Mesendoderm (in vitro differentiated cells): ENCODE results near the gene RPP30.
A peak's percentile ranks its signal among the peaks of the same experiment; 100 is the strongest.
"Not testable (repeated sequence)": the region's sequence is repeated elsewhere in the genome, so short reads cannot be mapped to it uniquely, and the experiment has no call there.

Experiments
- DNase-seq: peaks from one replicate; pipeline ENCODE4 v3.0.0; 2013
- H2AK5ac ChIP-seq: 2 replicates; pipeline ENCODE4 v1.6.1; 2013; ENCODE audit warnings: low read length, inconsistent platforms
- H2BK120ac ChIP-seq: 2 replicates; pipeline ENCODE4 v1.6.1; 2013; ENCODE audit warnings: low read depth, mild to moderate bottlenecking, low read length, moderate library complexity, mixed read lengths
- H2BK15ac ChIP-seq: replicated peaks from 2 replicates; pipeline ENCODE4 v1.6.1; 2013; ENCODE audit warnings: low read depth, mild to moderate bottlenecking, moderate library complexity
- H2BK5ac ChIP-seq: 2 replicates; pipeline ENCODE4 v1.6.1; 2013; ENCODE audit warnings: low read length, inconsistent platforms
- H3K18ac ChIP-seq: 2 replicates; pipeline ENCODE4 v1.6.1; 2013; ENCODE audit warnings: mild to moderate bottlenecking, low read length, mixed read lengths
- H3K23ac ChIP-seq: one replicate; pipeline ENCODE4 v1.6.1; 2013; ENCODE audit warnings: low read length
- H3K27ac ChIP-seq: 2 replicates; pipeline ENCODE4 v1.5.1; 2013; ENCODE audit warnings: low read depth, mild to moderate bottlenecking, inconsistent platforms, low read length, moderate library complexity
- H3K27me3 ChIP-seq: 2 replicates; pipeline ENCODE4 v1.6.1; 2013; ENCODE audit warnings: low read length, control low read depth, mild to moderate bottlenecking, inconsistent platforms; ENCODE audit not compliant: insufficient read depth, poor library complexity
- H3K36me3 ChIP-seq: 2 replicates; pipeline ENCODE4 v1.6.1; 2013; ENCODE audit warnings: low read length, inconsistent platforms; ENCODE audit not compliant: control insufficient read depth, insufficient read depth
- H3K4ac ChIP-seq: one replicate; pipeline ENCODE4 v1.6.1; 2013; ENCODE audit warnings: low read depth, mild to moderate bottlenecking, low read length, moderate library complexity
- H3K4me1 ChIP-seq: 2 replicates; pipeline ENCODE4 v1.6.1; 2013; ENCODE audit warnings: low read depth, low read length, inconsistent platforms; ENCODE audit not compliant: control insufficient read depth
- H3K4me2 ChIP-seq: 2 replicates; pipeline ENCODE4 v1.6.1; 2013; ENCODE audit warnings: low read length
- H3K4me3 ChIP-seq: 2 replicates; pipeline ENCODE4 v1.5.1; 2013; ENCODE audit warnings: mild to moderate bottlenecking, low read length
- H3K56ac ChIP-seq: one replicate; pipeline ENCODE4 v1.6.1; 2013; ENCODE audit warnings: low read length
- H3K79me1 ChIP-seq: 2 replicates; pipeline ENCODE4 v1.6.1; 2013; ENCODE audit warnings: low read length, inconsistent platforms
- H3K79me2 ChIP-seq: 2 replicates; pipeline ENCODE4 v1.6.1; 2013; ENCODE audit warnings: mild to moderate bottlenecking, low read length; ENCODE audit not compliant: control insufficient read depth, insufficient read depth
- H3K9ac ChIP-seq: 2 replicates; pipeline ENCODE4 v1.6.1; 2013; ENCODE audit warnings: low read length, inconsistent platforms
- H4K5ac ChIP-seq: one replicate; pipeline ENCODE4 v1.6.1; 2013; ENCODE audit warnings: low read length
- H4K8ac ChIP-seq: one replicate; pipeline ENCODE4 v1.6.1; 2013; ENCODE audit warnings: low read depth, mild to moderate bottlenecking, control low read depth, low read length, moderate library complexity
- WGBS: extraction: QIAGEN DNeasy Blood & Tissue Kit; methylation state at CpG from one replicate; pipeline ENCODE4 v1.1.7; 2013; ENCODE audit warnings: low lambda C conversion rate, missing lambda C conversion rate; ENCODE audit not compliant: insufficient coverage; ENCODE audit errors: extremely low coverage; 5-methylcytosine and 5-hydroxymethylcytosine counted together

RPP30 gene

DNA sequence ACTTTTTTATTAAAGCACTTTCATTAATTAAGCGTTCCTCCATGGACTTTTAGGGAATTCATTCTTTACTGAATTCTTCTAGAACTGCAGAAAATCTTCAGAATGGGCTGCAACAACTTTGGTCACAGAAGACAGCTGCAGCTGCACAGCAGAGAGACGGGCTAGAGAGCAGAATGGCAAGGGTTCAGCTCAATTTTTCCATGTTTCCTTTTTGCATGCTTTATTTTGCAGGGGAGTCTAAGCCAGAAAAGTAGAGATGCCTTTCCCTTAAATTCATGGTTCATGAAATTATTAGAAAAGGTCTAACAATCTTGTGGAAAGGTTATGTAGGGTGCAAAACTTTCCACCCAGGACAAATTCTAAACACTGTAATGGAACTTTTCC is 64.5 kb downstream of the RPP30 start:
- Histone ChIP-seq H2BK15ac (no peak overlapping the region), H3K18ac (no peak overlapping the region), H3K79me1 (no peaks in the 10 kb centered on the region), H3K56ac (no peak overlapping the region), H3K27ac (no peak overlapping the region), H3K4me3 (no peak overlapping the region), H3K23ac (no peak overlapping the region), H3K36me3 (no peaks in the 10 kb centered on the region), H3K9ac (no peak overlapping the region), H3K4me2 (no peak overlapping the region), H3K4me1 (peaks cover 9% of the 10 kb centered on the region), H4K8ac (no peak overlapping the region), H2AK5ac (no peak overlapping the region), H3K27me3 (no peaks in the 10 kb centered on the region), H3K79me2 (no peaks in the 10 kb centered on the region), H4K5ac (no peak overlapping the region), H2BK120ac (no peak overlapping the region), H2BK5ac (no peak overlapping the region), H3K4ac (no peak overlapping the region)
- no CpG with 5 or more reads among the region's 2 CpGs for WGBS
- DNase-seq: no peak

DNA sequence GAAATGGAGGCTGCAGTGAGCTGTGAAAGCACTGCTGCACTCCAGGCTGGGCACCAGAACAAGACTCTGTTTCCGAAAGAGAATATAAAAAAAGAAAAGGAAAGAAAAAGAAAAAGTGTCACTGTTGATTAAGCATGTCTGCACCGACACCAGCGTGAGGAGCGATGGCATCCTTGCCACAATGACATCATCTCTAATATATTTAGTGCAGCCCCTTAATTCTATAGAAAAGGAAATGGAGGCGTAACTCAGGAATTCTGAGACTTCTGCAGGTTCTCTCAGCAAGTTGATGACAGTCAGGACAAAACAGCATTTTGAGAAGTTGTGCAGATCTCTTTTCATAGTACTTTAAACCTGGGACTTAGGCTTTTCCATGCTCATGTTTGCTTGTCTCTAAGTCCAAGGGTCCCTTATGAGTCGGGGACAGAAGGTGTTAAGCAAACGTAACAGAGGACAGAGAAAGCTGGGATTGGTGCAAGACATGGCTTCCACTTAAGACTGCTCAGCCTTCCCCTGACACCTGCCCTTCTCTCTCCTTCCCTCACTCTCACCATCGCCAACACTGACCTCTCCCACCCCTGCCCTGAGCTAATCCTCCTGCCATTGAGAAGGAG is 66.0 kb downstream of the RPP30 start:
- no peak overlapping the region for H4K8ac ChIP-seq
- H3K36me3 ChIP-seq: no peaks in the 10 kb centered on the region
- H2BK120ac ChIP-seq: no peak overlapping the region
- H3K23ac ChIP-seq: no peak overlapping the region
- H3K27ac ChIP-seq: no peak overlapping the region
- H3K4ac ChIP-seq: peak overlapping the region; percentile 2
- no peak overlapping the region for H4K5ac ChIP-seq
- H3K4me3 ChIP-seq: no peak overlapping the region
- no peaks in the 10 kb centered on the region for H3K79me1 ChIP-seq
- peaks cover 5% of the 10 kb centered on the region for H3K4me1 ChIP-seq
- no peak overlapping the region for H2AK5ac ChIP-seq
- H2BK5ac ChIP-seq: no peak overlapping the region
- no CpG with 5 or more reads among the region's 8 CpGs for WGBS
- H3K18ac ChIP-seq: no peak overlapping the region
- H3K56ac ChIP-seq: peak overlapping the region; percentile 61
- no peak overlapping the region for H3K4me2 ChIP-seq
- H3K27me3 ChIP-seq: no peaks in the 10 kb centered on the region
- peak; percentile 74 for DNase-seq
- no peak overlapping the region for H3K9ac ChIP-seq
- no peaks in the 10 kb centered on the region for H3K79me2 ChIP-seq
- H2BK15ac ChIP-seq: no peak overlapping the region

DNA sequence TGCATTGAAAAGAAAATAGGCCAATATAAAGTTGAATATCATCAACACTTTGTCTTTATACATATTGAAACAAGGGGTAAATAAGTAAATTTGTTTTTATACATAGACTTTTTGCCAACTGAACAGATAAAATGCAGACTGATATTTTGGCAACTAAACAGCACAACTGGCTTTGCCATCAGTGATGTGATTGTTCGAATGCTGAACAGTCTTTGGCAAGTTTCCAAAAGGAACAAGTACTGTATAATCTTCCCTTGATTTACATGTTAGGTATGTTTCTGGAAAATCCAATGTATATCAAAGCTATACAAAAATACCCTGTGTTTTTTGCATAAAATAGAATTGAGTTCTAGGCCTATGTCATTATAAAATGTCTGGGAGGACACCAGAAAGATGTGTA is 67.3 kb downstream of the RPP30 start:
- DNase-seq: no peak
- Histone ChIP-seq H3K27me3 (no peaks in the 10 kb centered on the region), H3K4me1 (peaks cover 5% of the 10 kb centered on the region), H3K18ac (no peak overlapping the region), H3K9ac (no peak overlapping the region), H3K27ac (no peak overlapping the region), H3K4me2 (no peak overlapping the region), H2BK120ac (no peak overlapping the region), H3K79me1 (no peaks in the 10 kb centered on the region), H4K5ac (no peak overlapping the region), H4K8ac (no peak overlapping the region), H3K36me3 (no peaks in the 10 kb centered on the region), H3K4me3 (no peak overlapping the region), H2BK15ac (no peak overlapping the region), H2BK5ac (no peak overlapping the region), H3K4ac (no peak overlapping the region), H2AK5ac (no peak overlapping the region), H3K56ac (no peak overlapping the region), H3K23ac (no peak overlapping the region), H3K79me2 (no peaks in the 10 kb centered on the region)
- no CpG with 5 or more reads among the region's 1 CpG for WGBS

DNA sequence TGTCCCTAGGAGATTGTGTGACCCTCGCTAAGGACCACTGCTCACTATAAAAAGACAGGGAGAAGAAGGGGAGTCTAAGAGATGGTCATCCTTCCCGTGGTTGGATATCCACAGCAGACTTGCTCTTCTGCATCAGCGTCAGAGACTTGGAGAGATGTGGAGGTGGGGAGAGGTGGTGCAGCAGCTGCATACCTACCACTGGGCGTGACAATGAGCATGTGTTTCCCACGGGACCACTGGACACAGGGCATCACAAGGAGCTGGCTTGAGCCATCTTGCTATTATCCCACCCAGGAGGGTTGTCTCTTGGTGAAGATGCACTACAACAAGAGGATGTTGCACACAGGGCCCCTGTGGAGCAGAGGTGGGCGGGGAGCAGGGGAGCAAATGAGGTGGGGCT is 67.9 kb downstream of the RPP30 start:
- Histone ChIP-seq H3K23ac (no peak overlapping the region), H3K4me3 (no peak overlapping the region), H4K5ac (no peak overlapping the region), H3K9ac (no peak overlapping the region), H3K79me2 (no peaks in the 10 kb centered on the region), H3K36me3 (no peaks in the 10 kb centered on the region), H4K8ac (no peak overlapping the region), H2BK5ac (no peak overlapping the region), H3K4me2 (no peak overlapping the region), H3K79me1 (no peaks in the 10 kb centered on the region), H3K27ac (no peak overlapping the region), H2AK5ac (no peak overlapping the region), H3K56ac (no peak overlapping the region), H3K4ac (no peak overlapping the region), H2BK15ac (no peak overlapping the region), H3K4me1 (peaks cover 5% of the 10 kb centered on the region), H3K27me3 (no peaks in the 10 kb centered on the region), H3K18ac (no peak overlapping the region), H2BK120ac (no peak overlapping the region)
- DNase-seq: no peak
- no CpG with 5 or more reads among the region's 6 CpGs for WGBS

DNA sequence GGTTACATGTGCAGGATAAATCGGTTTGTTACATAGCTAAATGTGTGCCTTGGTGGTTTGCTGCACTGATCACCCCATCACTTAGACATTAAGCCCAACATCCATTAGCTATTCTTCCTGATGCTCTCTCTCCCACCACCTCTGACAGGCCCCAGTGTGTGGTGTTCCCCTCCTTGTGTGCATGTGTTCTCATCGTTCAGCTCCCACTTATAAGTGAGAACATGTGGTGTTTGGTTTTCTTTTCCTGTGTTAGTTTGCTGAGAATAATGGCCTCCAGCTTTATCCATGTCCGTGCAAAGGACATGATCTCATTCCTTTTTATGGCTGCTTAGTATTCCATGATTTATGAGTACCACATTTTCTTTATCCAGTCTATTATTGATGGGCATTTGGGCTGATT is 71.2 kb downstream of the RPP30 start:
- H2BK120ac ChIP-seq, H3K4me2 ChIP-seq, H3K79me1 ChIP-seq, H2BK5ac ChIP-seq, H2AK5ac ChIP-seq, H2BK15ac ChIP-seq, H3K23ac ChIP-seq, H4K5ac ChIP-seq, DNase-seq, H3K27ac ChIP-seq, H3K4me3 ChIP-seq, H3K9ac ChIP-seq, H3K36me3 ChIP-seq, H3K4me1 ChIP-seq, H3K79me2 ChIP-seq, H3K56ac ChIP-seq, H3K27me3 ChIP-seq, H3K18ac ChIP-seq, H4K8ac ChIP-seq, H3K4ac ChIP-seq: not testable (repeated sequence)
- no CpG with 5 or more reads among the region's 3 CpGs for WGBS

DNA sequence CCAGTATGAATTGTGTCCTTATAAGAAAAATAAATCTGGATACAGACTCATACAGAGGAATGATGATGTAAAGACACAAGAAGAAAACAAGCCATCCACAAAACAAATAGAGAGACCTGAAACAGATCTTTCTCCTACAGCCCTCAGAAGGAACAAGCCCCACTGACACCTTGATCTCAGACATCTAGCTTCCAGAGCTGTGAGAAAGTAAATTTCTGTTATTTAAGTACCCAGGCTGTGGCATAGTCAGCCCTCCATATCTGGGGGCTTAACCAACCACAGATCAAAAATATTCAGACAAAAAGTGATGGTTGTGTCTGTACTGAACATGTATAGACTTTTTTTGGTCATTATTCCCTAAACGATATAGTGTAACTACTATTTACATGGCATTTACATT is 73.0 kb downstream of the RPP30 start:
- DNase-seq: no peak
- Histone ChIP-seq H4K8ac (no peak overlapping the region), H3K4me2 (no peak overlapping the region), H3K27ac (no peak overlapping the region), H3K56ac (no peak overlapping the region), H4K5ac (no peak overlapping the region), H3K27me3 (no peaks in the 10 kb centered on the region), H3K4me1 (no peaks in the 10 kb centered on the region), H3K4me3 (no peak overlapping the region), H2AK5ac (no peak overlapping the region), H2BK15ac (no peak overlapping the region), H2BK5ac (no peak overlapping the region), H3K36me3 (no peaks in the 10 kb centered on the region), H3K79me2 (no peaks in the 10 kb centered on the region), H3K18ac (no peak overlapping the region), H2BK120ac (no peak overlapping the region), H3K9ac (no peak overlapping the region), H3K4ac (no peak overlapping the region), H3K79me1 (no peaks in the 10 kb centered on the region), H3K23ac (no peak overlapping the region)
- WGBS: no CpG with 5 or more reads among the region's 1 CpG
